Psoas muscle (tissue), 8 donors: ENCODE results near the gene RAD51B. TPM values are rescaled to one million over a fixed set of nuclear protein-coding genes. Genes with fewer than 3 reads are reported as not detected.

Experiments
- ATAC-seq, 4 donors: fragments of 200-7000 bp; cut with Tn5 transposase; one replicate each; pipeline ENCODE4 v1.9.1; 2020; ENCODE audit warnings: moderate library complexity in 3 of 4, mild to moderate bottlenecking in 2 of 4
- DNase-seq, 2 donors: peaks; one replicate each; pipeline ENCODE4 v3.0.0-alpha.2; 2020
- H3K27ac ChIP-seq: fragments of 200-600 bp; one replicate; pipeline ENCODE4 v1.8.0; 2022
- H3K27me3 ChIP-seq, 3 donors: fragments of 200-600 bp in 1 of 3; one replicate each; pipeline versions ENCODE4 v1.6.1 to v1.8.0; 2013 to 2022; ENCODE audit warnings: low read length in 2 of 3, mild to moderate bottlenecking in 2 of 3, moderate library complexity in 1 of 3; ENCODE audit not compliant: insufficient read depth in 3 of 3
- H3K36me3 ChIP-seq, 2 donors: fragments of 200-600 bp in 1 of 2; one replicate each; pipeline versions ENCODE4 v1.6.1 to v1.8.0; 2013 to 2022; ENCODE audit warnings: low read depth in 1 of 2, mild to moderate bottlenecking in 1 of 2, moderate library complexity in 1 of 2; ENCODE audit not compliant: insufficient read depth in 1 of 2
- H3K4me1 ChIP-seq: fragments of 200-600 bp; one replicate; pipeline ENCODE4 v1.8.0; 2022
- H3K4me3 ChIP-seq: fragments of 200-600 bp; one replicate; pipeline ENCODE4 v1.8.0; 2022; ENCODE audit warnings: mild to moderate bottlenecking
- H3K9me3 ChIP-seq: fragments of 200-600 bp; one replicate; pipeline ENCODE4 v1.8.0; 2022
- WGBS, 3 donors: extraction: QIAGEN DNeasy Blood & Tissue Kit; methylation state at CpG; one replicate each; pipeline versions ENCODE4 v1.1.6 to v1.1.7; 2013; 5-methylcytosine and 5-hydroxymethylcytosine counted together
- intact Hi-C, 2 donors: fragments of 100-400 bp; cut with DNase I; formaldehyde crosslinking; loops; one replicate each; pipeline versions ENCODE4 v1.11.0 to v1.14.2; 2022
- polyA plus RNA-seq, 3 donors: library from polyadenylated mRNA; stranded (reverse); fragments of 200-250 nt; gene quantifications; one replicate each; pipeline ENCODE4 v1.2.3, GENCODE V29; 2013
- total RNA-seq, 4 donors: library from RNA; stranded (reverse); fragmentation: NEBNext Ultra II Directional in 2 of 4; extraction: Animal tissue kit (Norgen Biotek cat#: 25700) in 2 of 4; gene quantifications; one replicate each; pipeline versions ENCODE4 v1.2.1 to v1.2.4, GENCODE V29; 2021 to 2023
- TF ChIP-seq, protein P1 (sequence below): fragments of 200-600 bp; IDR thresholded peaks from one replicate; pipeline ENCODE4 v1.8.0; 2022; ENCODE audit warnings: antibody characterized with exemption
- donor health status: healthy with polysubstance abuse.
- donor health status: DM: no; HTN: no; CAD: no; lungs with moderate emphysema.
- donor health status: Bipolar disorder and iron deficiency.
- donor health status: healthy.
- donor health status: DM: yes; HTN: yes; CAD: no.
- donor health status: DM: no; HTN: no; CAD: no.
- donor health status: DM: no; HTN: no; CAD: no.
- donor health status: DM: yes; HTN: yes; CAD: no.

Gene RAD51B
- total and polyA plus RNA-seq, 7 donors = 0.60 to 7.2 (median 2.2) TPM

DNA sequence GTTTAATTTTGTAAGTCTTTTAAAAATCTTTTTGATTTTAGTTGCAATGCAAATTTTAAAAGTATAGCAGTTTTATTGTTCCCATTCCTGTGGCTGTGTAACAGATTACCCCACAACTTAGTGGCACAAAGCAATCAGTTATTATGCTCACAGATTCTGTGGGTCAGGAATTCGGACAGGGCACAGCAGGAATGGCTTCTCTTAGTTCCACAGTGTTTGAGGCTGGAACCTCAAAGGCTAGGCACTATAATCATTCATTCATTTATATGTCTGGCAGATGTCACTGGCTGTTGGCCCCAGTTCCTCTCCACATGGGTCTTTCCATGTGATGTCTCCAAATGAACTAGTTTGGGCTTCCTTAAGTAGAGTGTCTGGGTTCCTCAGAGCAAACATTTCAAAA is 193.3 kb downstream of the RAD51B start:
- no peaks in the 10 kb centered on the region for H3K36me3 ChIP-seq
- WGBS, 3 donors = 75 to 95% (median 88%) methylated on average over 1 of the region's 1 CpG

DNA sequence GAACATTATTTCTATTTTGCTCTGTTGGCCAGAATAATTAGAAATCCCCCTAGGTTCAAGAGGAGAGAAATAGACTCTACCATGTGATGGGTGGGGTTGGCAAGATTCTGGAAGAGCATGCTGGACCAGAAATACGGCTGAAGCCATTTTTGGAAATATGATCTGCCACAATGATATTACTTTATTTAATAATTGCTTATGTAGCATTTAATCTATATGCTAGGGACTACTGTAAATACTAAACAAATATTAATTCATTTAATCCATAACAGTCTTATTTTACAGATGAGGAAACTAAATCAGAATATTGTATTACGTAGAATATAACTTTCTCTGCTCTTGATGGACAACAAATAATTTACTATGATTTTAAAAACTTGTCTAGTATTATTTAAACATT is 193.7 kb downstream of the RAD51B start:
- Histone ChIP-seq H3K27ac (no peak overlapping the region), H3K36me3 (no peaks in the 10 kb centered on the region), H3K27me3 (no peaks in the 10 kb centered on the region), H3K9me3 (no peaks in the 10 kb centered on the region), H3K4me3 (no peak overlapping the region), H3K4me1 (peaks cover 6% of the 10 kb centered on the region)
- TF ChIP-seq, protein P1, sequence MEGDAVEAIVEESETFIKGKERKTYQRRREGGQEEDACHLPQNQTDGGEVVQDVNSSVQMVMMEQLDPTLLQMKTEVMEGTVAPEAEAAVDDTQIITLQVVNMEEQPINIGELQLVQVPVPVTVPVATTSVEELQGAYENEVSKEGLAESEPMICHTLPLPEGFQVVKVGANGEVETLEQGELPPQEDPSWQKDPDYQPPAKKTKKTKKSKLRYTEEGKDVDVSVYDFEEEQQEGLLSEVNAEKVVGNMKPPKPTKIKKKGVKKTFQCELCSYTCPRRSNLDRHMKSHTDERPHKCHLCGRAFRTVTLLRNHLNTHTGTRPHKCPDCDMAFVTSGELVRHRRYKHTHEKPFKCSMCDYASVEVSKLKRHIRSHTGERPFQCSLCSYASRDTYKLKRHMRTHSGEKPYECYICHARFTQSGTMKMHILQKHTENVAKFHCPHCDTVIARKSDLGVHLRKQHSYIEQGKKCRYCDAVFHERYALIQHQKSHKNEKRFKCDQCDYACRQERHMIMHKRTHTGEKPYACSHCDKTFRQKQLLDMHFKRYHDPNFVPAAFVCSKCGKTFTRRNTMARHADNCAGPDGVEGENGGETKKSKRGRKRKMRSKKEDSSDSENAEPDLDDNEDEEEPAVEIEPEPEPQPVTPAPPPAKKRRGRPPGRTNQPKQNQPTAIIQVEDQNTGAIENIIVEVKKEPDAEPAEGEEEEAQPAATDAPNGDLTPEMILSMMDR = no peak
- ATAC-seq (no peak), DNase-seq (no peak)
- WGBS, 3 donors = 65 to 76% (median 65%) methylated on average over 2 of the region's 2 CpGs
- intact Hi-C loops = no loop called here

More for the DNA sequence above, 193.3 kb downstream of the RAD51B start:
- ATAC-seq (no peak), DNase-seq (no peak)
- intact Hi-C loops = no loop called here
- Histone ChIP-seq H3K4me3 (no peak overlapping the region), H3K27me3 (no peaks in the 10 kb centered on the region), H3K27ac (no peak overlapping the region), H3K9me3 (no peaks in the 10 kb centered on the region), H3K4me1 (peaks cover 6% of the 10 kb centered on the region)
- TF ChIP-seq, protein P1 = no peak

DNA sequence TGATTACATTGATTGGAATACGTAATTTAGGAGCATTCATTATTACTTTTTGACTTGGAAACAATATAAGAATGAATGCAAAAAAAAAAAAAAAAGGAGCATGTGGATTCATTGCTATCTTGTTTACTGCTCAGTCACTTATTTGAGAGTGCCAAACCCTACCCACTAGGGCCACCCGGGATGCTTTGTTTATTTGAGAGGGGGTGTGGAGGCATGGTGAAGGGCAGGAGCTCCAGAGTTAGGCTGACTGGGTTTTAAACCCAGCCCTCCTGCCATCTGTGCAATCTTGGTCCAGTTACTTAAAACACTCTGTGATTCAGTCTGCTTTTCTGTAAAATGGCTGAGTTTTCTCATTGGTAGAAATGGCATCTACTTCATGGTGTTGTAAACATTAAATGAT is 195.2 kb downstream of the RAD51B start:
- Histone ChIP-seq H3K27me3 (no peaks in the 10 kb centered on the region), H3K36me3 (no peaks in the 10 kb centered on the region), H3K4me3 (no peak overlapping the region), H3K9me3 (no peaks in the 10 kb centered on the region), H3K4me1 (peaks cover 6% of the 10 kb centered on the region), H3K27ac (no peak overlapping the region)
- ATAC-seq (no peak), DNase-seq (no peak)
- WGBS, 3 donors = 71 to 91% (median 76%) methylated on average over 2 of the region's 2 CpGs
- TF ChIP-seq, protein P1 = no peak
- intact Hi-C loops = no loop called here

DNA sequence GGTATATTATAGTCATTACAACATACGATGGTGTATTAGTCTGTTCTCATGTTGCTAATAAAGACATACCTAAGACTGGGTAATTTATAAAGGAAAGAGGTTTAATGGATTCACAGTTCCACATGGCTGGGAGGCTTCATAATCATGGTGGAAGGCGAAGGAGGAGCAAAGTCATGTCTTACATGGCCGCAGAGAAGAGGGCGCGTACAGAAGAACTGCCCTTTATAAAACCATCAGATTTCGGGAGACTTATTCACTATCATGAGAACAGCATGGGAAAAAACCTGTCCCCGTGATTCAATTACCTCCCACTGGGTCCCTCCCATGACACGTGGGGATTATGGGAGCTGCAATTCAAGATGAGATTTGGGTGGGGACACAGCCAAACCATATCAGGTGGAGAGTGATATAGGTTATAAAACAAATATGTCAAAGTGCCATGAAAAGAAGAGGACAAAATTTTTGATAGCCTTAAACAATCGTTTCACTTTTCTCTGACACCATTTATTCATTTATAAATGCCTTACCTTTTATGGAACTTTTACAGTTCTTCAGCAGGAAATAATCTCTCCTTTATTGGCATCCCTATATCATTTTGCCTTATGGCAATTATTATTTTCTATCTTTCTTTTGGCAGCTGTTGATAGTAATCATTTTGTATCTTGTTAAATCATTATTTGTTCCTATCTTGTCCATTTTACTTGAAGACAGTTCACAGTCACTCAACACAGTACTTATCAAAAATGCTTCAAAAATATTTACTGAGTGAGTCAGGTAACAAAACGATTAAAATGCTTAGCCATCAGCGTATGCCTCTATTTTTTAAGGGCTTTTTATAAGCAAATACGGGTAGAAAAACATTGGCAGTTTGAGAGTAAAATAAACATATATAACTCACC is 196.0 kb downstream of the RAD51B start:
- Histone ChIP-seq H3K27ac (no peak overlapping the region), H3K27me3 (no peaks in the 10 kb centered on the region), H3K4me1 (peaks cover 6% of the 10 kb centered on the region), H3K36me3 (no peaks in the 10 kb centered on the region), H3K4me3 (no peak overlapping the region), H3K9me3 (no peaks in the 10 kb centered on the region)
- 87 to 96% (median 96%) methylated on average over 12 of the region's 12 CpGs for WGBS, 3 donors
- DNase-seq (no peak), ATAC-seq (no peak)
- intact Hi-C loops = no loop called here
- TF ChIP-seq, protein P1 = no peak
